ENCODE measurements around the gene POU2AF1. TPM values are rescaled to one million over a fixed set of nuclear protein-coding genes. Genes with fewer than 3 reads are reported as not detected.

Gene POU2AF1
- total RNA-seq, 1 donor from 2014 or later, result not detected

- DNase-seq (ENCODE audit: low read depth), result no peak
Observed at GRCh38 chr11:111387363-111387762, 8.3 kb upstream of the POU2AF1 start.

GRCh38 chr11:111386611-111387150, 7.6 kb upstream of the POU2AF1 start:
- DNase-seq (ENCODE audit: low read depth), result no peak

DNA sequence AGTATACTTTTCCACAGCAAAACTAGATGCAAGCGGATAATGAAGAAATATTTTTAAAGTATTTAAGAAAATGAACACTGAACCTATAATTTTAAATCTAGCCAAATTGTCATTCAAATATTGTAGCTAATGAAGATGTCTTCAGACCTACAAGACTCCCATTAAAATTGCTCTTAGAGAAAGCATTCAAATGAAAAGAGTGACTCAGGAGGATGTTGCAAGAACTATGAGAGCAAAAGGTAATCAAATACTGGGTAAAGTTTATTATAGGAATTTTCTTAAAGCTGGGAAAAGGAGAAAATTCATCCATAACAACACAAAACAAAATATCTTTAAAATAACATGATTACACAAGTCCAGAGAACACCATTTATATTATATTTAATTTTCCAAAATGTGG, 5.4 kb upstream of the POU2AF1 start:
- DNase-seq (ENCODE audit: low read depth), result no peak

DNA sequence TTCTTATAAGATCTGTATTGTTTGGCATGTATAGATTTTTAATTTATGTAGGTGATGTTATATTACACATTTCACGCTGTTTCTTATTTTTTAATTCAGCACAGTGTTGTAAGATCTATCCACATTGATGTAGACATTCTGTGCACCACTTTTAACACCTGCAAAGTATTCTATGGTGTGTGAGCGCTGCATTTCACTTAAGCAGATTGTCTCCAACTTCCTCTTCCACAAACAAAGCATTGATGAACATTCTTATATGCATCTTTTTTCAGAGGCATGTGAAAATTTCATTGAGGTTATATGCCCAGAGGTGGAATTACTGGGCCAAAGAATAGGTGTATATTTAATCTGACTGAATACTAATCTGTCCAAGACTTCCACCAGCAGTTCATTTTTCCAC, 3.4 kb upstream of the POU2AF1 start:
- no peak for DNase-seq (ENCODE audit: low read depth)

DNA sequence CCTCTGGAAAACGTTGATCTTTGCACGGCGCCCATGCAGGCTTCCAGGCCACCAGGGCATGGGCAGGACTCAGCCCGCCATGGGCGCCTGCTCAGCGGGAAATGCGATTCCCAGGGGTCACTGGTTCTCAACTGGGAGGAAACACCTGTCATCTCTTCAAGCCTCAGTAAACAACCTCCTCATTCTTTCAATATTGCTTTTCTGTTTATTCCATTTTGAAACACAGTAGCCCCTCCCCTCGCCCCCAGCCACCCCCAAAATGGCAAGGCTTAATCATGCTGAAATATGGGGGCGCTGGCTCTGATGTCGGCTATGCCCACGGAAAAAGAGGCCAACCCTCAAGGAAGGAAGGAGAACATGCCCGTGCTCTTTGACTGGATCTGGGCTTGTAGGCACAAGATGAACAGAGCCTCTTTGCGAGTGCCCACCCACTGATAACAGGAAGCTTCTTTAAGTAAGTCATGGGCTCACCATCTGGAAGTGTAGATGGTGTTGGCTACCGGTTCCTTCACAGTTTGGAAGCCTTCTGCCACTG, 594 bp upstream of the POU2AF1 start:
- no peak for DNase-seq (ENCODE audit: low read depth)

DNA sequence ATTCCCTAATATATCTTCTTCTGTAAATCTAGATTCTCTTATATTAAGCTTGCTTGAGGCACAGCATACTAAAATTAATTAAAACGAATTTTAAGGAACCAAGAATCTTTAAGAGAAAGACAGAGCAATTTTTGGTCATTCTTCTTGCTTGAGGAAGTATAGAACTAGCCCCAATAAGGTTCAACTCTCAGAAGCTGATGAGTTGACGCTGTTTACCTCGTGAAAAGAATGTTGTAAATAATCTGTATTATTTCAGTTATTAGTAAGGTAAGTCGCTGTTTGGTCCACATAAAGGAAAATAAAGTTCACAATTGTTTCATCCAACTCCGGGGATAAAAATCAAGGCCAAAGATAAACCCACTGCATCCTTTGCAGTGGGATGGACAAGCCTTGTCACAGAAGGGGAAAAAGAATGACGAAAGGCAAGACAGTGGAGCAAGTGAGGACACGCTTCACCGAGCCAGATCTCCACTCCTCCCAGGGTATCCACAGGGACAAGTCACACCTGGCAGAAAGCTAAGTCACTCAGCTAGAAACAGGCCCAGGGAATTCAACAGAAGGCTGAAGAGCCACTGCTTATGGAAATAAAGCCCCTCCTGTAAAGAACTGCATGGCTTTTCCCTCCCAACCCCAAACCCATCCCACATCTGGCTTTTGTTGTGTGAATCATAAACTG, 752 bp downstream of the POU2AF1 start:
- no peak for DNase-seq (ENCODE audit: low read depth)

GRCh38 chr11:111376181-111376871, 2.7 kb downstream of the POU2AF1 start:
- DNase-seq (ENCODE audit: low read depth), result peak; percentile 56

DNA sequence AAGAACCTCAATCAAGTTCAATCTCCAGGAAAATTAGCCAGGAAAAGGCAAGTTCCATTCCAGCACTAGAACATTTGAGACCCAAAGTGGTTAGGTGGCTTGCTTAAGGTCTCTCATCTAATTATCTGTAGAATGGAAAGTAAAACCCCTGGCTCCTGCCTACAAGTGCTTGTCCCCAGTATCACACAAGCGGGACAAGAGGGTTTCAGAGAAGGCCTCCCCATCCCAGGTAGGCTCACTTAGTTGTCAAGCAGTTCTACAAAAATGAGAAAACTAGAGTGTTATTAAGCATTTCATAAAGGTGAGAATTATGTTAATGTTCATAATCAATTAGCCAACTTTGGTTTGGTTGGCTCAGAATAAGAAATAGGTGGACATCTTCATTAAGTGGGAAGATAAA, 5.5 kb downstream of the POU2AF1 start:
- no peak for DNase-seq (ENCODE audit: low read depth)

- no peak for DNase-seq (ENCODE audit: low read depth)
Observed at GRCh38 chr11:111372538-111372937, 6.5 kb downstream of the POU2AF1 start.

- no peak for DNase-seq (ENCODE audit: low read depth)
Observed at GRCh38 chr11:111370902-111371578, 8.0 kb downstream of the POU2AF1 start.

DNA sequence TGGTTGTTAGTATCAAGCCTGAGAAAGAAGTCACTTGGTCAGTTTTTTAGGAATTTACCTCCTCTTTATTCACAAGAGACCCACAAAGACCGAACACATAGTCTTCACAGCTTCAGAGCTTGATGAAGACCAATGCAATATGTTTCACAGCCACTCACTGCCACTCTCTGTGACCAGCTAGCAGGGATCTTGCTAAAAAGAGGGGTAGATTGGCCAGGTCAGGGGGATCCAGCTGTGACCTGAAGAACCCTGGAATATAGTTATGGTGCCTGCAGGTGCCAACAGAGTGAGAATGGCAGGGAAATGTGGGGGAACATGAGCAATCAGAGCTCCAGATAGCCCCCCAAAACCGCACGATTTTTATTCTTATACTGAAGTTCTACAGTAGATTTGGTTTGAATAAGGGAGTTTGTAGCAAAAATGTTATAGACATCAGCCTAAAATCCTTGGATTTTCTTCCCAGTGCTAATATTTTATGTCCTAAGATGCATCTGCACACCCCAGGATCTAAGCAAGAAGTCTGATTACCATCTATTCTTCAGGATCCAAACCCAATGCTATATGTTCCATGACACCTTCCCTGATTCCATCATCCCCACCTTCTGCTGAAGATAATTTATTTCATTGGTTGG, 8.7 kb downstream of the POU2AF1 start:
- no peak for DNase-seq (ENCODE audit: low read depth)

GRCh38 chr11:111368285-111368560, 10.9 kb downstream of the POU2AF1 start:
- no peak for DNase-seq (ENCODE audit: low read depth)

DNA sequence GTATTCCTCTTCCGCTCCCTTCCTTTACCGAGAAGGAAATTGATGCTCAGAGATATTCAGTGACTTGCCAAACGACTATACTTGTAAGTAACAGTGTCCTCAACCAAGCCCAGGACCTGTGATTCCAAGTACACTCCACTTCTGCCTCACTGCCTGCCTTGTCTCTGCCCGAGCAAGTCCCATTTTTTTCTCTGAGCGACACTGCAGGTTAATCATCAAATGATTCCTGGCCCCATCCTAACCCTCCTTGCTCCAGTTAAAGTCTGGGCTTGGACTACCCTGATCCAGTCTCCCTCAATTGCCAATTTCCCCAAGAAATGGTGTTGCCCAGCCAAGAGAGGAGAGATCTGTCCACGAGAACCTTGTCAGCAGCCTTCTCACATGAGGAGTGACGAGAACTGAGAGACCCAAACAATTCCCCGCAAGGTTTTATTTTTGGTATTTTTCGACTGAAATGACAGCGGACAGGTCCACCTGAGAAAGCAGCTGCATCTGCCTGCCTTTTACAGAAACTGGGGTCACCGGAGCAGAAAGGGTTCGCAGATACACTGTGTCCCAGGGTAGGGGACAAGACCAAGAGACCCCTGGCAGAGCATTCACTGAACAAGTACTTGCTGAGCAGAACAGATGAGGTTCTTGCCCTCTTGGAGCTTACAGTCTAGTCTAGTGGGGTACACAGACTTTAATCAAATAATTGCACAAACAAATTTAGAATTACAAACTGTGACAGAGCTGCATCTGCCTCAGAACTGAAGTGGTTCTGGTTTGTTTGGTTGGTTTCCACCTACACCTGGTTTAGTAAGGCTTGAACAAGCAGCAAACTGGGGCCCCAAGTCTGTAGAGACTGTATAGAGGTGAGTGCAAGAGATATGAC, 11.4 kb downstream of the POU2AF1 start:
- no peak for DNase-seq (ENCODE audit: low read depth)

GRCh38 chr11:111366560-111367410, 12.3 kb downstream of the POU2AF1 start:
- no peak for DNase-seq (ENCODE audit: low read depth)

DNA sequence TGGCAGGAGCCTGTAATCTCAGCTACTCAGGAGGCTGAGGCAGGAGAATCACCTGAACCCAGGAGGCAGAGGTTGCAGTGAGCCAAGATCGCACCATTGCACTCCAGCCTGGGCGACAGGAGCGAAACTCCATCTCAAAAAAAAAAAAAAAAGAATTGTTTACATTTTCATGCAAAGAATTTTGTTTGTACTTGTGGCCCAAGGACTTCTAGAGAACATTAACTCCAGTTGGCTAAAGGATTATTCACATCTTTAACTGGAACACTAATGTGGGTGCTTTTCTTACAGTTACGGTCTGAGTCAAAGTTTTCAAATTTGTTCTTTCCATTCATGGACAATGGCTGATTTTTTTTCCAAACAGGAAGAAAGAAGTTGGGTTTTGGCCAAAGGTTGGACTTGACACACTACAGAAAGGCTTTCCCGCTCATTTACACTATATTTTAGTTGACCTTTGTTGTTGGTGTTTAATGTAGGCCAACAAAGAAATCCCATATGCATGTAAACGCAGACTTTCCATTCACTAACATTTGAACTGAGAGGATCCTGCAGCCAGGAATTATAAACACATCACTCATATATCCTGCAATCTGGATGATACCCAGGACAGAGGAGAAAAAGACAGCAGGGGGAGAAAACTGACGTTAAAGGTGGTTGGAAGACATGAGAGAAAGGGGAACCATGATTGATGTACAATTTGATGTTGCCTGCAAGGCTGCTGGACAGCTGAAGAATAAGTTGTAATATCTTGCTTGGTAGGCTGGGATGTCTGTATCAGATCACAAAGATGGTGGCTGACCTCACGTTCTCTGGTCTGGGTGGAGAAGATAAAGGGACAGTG, 13.1 kb downstream of the POU2AF1 start:
- DNase-seq (ENCODE audit: low read depth), result peak; percentile 65

DNA sequence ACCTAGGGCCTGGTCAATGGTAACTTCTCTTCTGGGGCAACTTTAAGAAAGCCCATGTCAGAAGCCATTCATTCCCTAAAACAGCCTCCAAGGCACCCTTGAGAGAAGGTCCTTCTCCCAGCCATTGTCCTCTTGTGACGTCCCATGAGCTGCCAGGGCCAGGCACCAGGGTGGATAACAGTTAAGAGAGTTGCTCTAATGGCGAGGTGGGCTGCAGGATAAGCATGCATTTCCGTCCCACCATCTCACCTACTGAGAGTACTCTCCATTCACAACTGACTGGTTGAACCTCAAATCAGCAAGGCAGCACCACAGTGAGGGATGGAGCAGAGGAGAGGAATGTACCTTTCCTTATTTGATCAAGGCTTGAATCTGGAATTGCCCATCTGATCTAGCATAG, 14.6 kb downstream of the POU2AF1 start:
- DNase-seq (ENCODE audit: low read depth), result no peak

DNA sequence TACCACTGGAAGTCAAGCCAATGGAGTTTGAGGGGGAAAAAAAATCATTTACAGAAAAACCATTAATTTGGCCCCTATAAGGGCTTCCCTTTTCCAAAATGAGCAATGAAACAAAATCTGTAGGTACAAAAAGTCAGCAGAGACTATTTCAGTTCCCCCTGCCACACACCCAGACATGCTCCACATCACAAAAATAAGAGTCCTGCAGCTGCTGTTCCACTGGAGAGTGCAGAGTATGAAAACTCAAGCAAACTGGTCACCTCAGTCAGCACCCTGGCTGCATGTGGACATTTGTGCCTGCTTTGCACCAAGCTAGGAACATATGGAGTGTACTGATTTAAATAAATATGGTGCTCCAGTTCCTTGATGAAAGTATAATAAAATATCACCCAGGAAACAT, 15.1 kb downstream of the POU2AF1 start:
- DNase-seq (ENCODE audit: low read depth), result no peak

DNA sequence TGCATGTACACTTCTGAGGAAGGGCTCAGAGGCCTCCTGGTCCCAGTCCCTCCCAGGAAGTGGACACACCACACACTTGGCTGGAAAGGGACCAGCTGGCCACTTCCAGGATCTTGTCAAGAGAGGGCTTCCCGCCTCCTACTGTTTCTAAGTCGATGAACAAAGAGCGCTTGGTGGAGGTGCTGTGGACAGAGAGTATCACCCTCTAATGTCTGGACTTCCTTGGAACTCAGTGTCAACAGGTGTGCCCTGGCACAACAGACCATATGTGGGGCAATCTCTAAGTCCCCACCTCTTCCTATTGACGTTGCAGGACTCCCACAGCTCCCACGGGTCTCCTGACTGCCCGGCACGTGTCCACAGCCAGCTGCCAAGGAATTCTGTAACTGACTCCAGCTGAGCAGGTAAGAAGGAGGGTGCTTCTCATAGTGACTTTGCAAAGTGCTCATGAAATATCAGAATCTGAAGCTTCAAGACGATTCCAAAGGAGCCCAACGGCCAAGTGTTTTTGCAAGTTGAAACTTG, 16.1 kb downstream of the POU2AF1 start:
- no peak for DNase-seq (ENCODE audit: low read depth)

DNA sequence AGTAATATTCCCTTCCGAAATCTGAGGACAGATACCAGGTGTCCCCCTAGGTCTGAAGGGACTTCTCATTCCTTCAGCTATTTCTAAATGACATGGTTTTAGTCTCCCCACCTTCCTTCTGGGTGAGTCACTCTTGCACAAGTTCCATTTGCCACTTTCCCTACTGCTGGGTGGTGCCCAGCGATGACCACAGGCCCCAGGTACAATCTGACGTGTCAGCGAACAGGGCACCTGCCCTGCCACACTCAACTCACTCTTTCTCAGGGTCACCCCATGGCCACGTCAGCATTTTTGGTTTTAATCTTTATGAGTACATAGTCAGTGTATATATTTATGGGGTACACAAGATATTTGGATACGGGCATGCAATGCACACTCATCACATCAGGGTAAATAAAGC, 17.2 kb downstream of the POU2AF1 start:
- DNase-seq (ENCODE audit: low read depth), result peak; percentile 11

Data from renal cortical epithelial cell (primary cell).